Skeletal muscle tissue (tissue), 4 donors: ENCODE results near the gene ZBTB37. TPM values are rescaled to one million over a fixed set of nuclear protein-coding genes. Genes with fewer than 3 reads are reported as not detected.
"Not testable (repeated sequence)": the region's sequence is repeated elsewhere in the genome, so short reads cannot be mapped to it uniquely, and the experiment has no call there.

Source experiments
- H3K27ac ChIP-seq: one replicate; pipeline ENCODE4 v1.7.0; 2013; ENCODE audit warnings: mild to moderate bottlenecking, low read depth, low read length, inconsistent platforms
- H3K27me3 ChIP-seq, 3 donors: one replicate each; pipeline ENCODE4 v1.7.0; 2013; ENCODE audit warnings: low read length in 3 of 3; ENCODE audit not compliant: control insufficient read depth in 3 of 3, insufficient read depth in 3 of 3
- H3K36me3 ChIP-seq, 3 donors: one replicate each; pipeline ENCODE4 v1.7.0; 2013; ENCODE audit warnings: low read length in 3 of 3; ENCODE audit not compliant: control insufficient read depth in 3 of 3, insufficient read depth in 3 of 3
- H3K4me1 ChIP-seq, 3 donors: one replicate each; pipeline ENCODE4 v1.7.0; 2013; ENCODE audit warnings: low read length in 3 of 3, mild to moderate bottlenecking in 3 of 3; ENCODE audit not compliant: control insufficient read depth in 3 of 3, insufficient read depth in 3 of 3
- H3K4me3 ChIP-seq, 3 donors: one replicate each; pipeline ENCODE4 v1.7.0; 2013; ENCODE audit warnings: low read length in 3 of 3
- H3K9ac ChIP-seq, 3 donors: one replicate each; pipeline ENCODE4 v1.7.0; 2013; ENCODE audit warnings: low read length in 3 of 3, mild to moderate bottlenecking in 3 of 3, moderate library complexity in 2 of 3, low read depth in 1 of 3
- H3K9me3 ChIP-seq, 3 donors: one replicate each; pipeline ENCODE4 v1.7.0; 2013; ENCODE audit warnings: low read length in 3 of 3; ENCODE audit not compliant: control insufficient read depth in 3 of 3
- total RNA-seq: library from RNA; depleted of rRNA; stranded (reverse); fragments of >200 nt; gene quantifications from one replicate; pipeline ENCODE4 v1.2.3, GENCODE V29; 2014
- donor health status: Osteomylitis.

The ZBTB37 gene
- total RNA-seq, 1 donor from 2014 or later, result 12.0 TPM

GRCh38 chr1:173876732-173877131 is 8.6 kb downstream of the ZBTB37 start:
- H3K36me3 ChIP-seq, result peaks cover 10 to 18% (median 17%) of the 10 kb centered on the region in 3 donors
- no peaks in the 10 kb centered on the region for H3K27me3 ChIP-seq
- no peak overlapping the region for H3K9ac ChIP-seq
- no peaks in the 10 kb centered on the region for H3K4me1 ChIP-seq
- no peaks in the 10 kb centered on the region for H3K9me3 ChIP-seq
- H3K4me3 ChIP-seq, result no peak overlapping the region
- no peak overlapping the region for H3K27ac ChIP-seq

- Histone ChIP-seq H3K9ac (no peak overlapping the region), H3K4me1 (no peaks in the 10 kb centered on the region), H3K9me3 (no peaks in the 10 kb centered on the region), H3K27ac (no peak overlapping the region), H3K36me3 (peaks cover 10 to 18% (median 17%) of the 10 kb centered on the region in 3 donors), H3K4me3 (no peak overlapping the region), H3K27me3 (no peaks in the 10 kb centered on the region)
These were observed 10.1 kb downstream of the ZBTB37 start for GRCh38 chr1:173878251-173878650.

- H3K36me3 ChIP-seq, result peaks cover 12 to 20% (median 13%) of the 10 kb centered on the region in 3 donors
- not testable (repeated sequence) for H3K27ac ChIP-seq, H3K4me3 ChIP-seq, H3K9ac ChIP-seq, H3K9me3 ChIP-seq, H3K4me1 ChIP-seq, H3K27me3 ChIP-seq
These were observed 12.9 kb downstream of the ZBTB37 start for GRCh38 chr1:173881117-173881516.

GRCh38 chr1:173884701-173885100 is 16.5 kb downstream of the ZBTB37 start:
- H3K36me3 ChIP-seq, result peaks cover 9 to 18% (median 17%) of the 10 kb centered on the region in 3 donors
- H3K4me3 ChIP-seq, result no peak overlapping the region
- no peaks in the 10 kb centered on the region for H3K27me3 ChIP-seq
- H3K27ac ChIP-seq, result no peak overlapping the region
- H3K9ac ChIP-seq, result no peak overlapping the region
- no peaks in the 10 kb centered on the region for H3K9me3 ChIP-seq
- no peaks in the 10 kb centered on the region for H3K4me1 ChIP-seq

- no peaks in the 10 kb centered on the region for H3K9me3 ChIP-seq
- peaks cover 9 to 17% (median 17%) of the 10 kb centered on the region in 3 donors for H3K36me3 ChIP-seq
These were observed 18.8 kb downstream of the ZBTB37 start for GRCh38 chr1:173886746-173887611.

GRCh38 chr1:173887627-173888026 is 19.4 kb downstream of the ZBTB37 start:
- H3K9ac ChIP-seq, result no peak overlapping the region
- H3K4me1 ChIP-seq, result no peaks in the 10 kb centered on the region
- no peaks in the 10 kb centered on the region for H3K9me3 ChIP-seq
- H3K27me3 ChIP-seq, result no peaks in the 10 kb centered on the region
- no peak overlapping the region for H3K4me3 ChIP-seq
- H3K27ac ChIP-seq, result no peak overlapping the region
- peaks cover 9 to 18% (median 17%) of the 10 kb centered on the region in 3 donors for H3K36me3 ChIP-seq

More at GRCh38 chr1:173886746-173887611, 18.8 kb downstream of the ZBTB37 start:
- H3K27me3 ChIP-seq, result no peaks in the 10 kb centered on the region
- no peaks in the 10 kb centered on the region for H3K4me1 ChIP-seq
- H3K4me3 ChIP-seq, result no peak overlapping the region
- no peak overlapping the region for H3K27ac ChIP-seq
- no peak overlapping the region for H3K9ac ChIP-seq

GRCh38 chr1:173888749-173889148 is 20.6 kb downstream of the ZBTB37 start:
- Histone ChIP-seq H3K36me3 (peaks cover 9 to 20% (median 17%) of the 10 kb centered on the region in 3 donors), H3K4me3 (no peak overlapping the region), H3K27ac (no peak overlapping the region), H3K9ac (no peak overlapping the region), H3K4me1 (no peaks in the 10 kb centered on the region), H3K27me3 (no peaks in the 10 kb centered on the region), H3K9me3 (no peaks in the 10 kb centered on the region)

GRCh38 chr1:173889885-173890284 is 21.7 kb downstream of the ZBTB37 start:
- no peaks in the 10 kb centered on the region for H3K4me1 ChIP-seq
- H3K9ac ChIP-seq, result no peak overlapping the region
- H3K9me3 ChIP-seq, result no peaks in the 10 kb centered on the region
- H3K27ac ChIP-seq, result no peak overlapping the region
- H3K4me3 ChIP-seq, result no peak overlapping the region
- no peaks in the 10 kb centered on the region for H3K27me3 ChIP-seq
- peaks cover 9 to 20% (median 17%) of the 10 kb centered on the region in 3 donors for H3K36me3 ChIP-seq

- Histone ChIP-seq H3K27ac (no peak overlapping the region), H3K4me1 (no peaks in the 10 kb centered on the region), H3K9me3 (no peaks in the 10 kb centered on the region), H3K27me3 (no peaks in the 10 kb centered on the region), H3K4me3 (no peak overlapping the region), H3K36me3 (peaks cover 0 to 4% (median 0%) of the 10 kb centered on the region in 3 donors), H3K9ac (no peak overlapping the region)
These were observed 25.4 kb downstream of the ZBTB37 start for GRCh38 chr1:173893611-173894010.

GRCh38 chr1:173894189-173894588 is 26.0 kb downstream of the ZBTB37 start:
- no peak overlapping the region for H3K4me3 ChIP-seq
- no peaks in the 10 kb centered on the region for H3K27me3 ChIP-seq
- no peak overlapping the region for H3K27ac ChIP-seq
- H3K9me3 ChIP-seq, result no peaks in the 10 kb centered on the region
- H3K4me1 ChIP-seq, result no peaks in the 10 kb centered on the region
- H3K36me3 ChIP-seq, result peaks cover 0 to 4% (median 0%) of the 10 kb centered on the region in 3 donors
- no peak overlapping the region for H3K9ac ChIP-seq
